Transverse colon (tissue), 3 donors: ENCODE data around the gene TMC7.

ENCODE experiments used
- CTCF ChIP-seq, 5 experiments: fragments of 200-600 bp in 3 of 5; fragments of 450-650 bp in 2 of 5; sonication (generic) in 3 of 5; IDR thresholded peaks; 1 replicate in 2 of 5; 2 replicates in 3 of 5; pipeline ENCODE4 v1.5.1; 2016 to 2017; ENCODE audit warnings: antibody characterized with exemption in 5 of 5, inconsistent platforms in 3 of 5, mild to moderate bottlenecking in 2 of 5, moderate library complexity in 1 of 5
- POLR2A ChIP-seq: fragments of 450-650 bp; IDR thresholded peaks from one replicate; pipeline ENCODE4 v1.6.1; 2016; ENCODE audit warnings: antibody characterized with exemption, mild to moderate bottlenecking, moderate library complexity

- TF ChIP-seq CTCF (IDR thresholded peaks at IDR 0.05) (no peak), POLR2A (no peak)
Observed at GRCh38 chr16:18938986-18939385, 44.7 kb upstream of the TMC7 start.
